DND-41 (cell line): Measurements from ENCODE around the gene ACAP1.
A peak's percentile ranks its signal among the peaks of the same experiment; 100 is the strongest.

Source experiments
- ATAC-seq: fragments of 200-7000 bp; cut with Tn5 transposase; 3 replicates; pipeline ENCODE4 v1.9.1; 2021; ENCODE audit warnings: low read depth; ENCODE audit not compliant: insufficient read depth
- DNase-seq: peaks from one replicate; pipeline ENCODE4 v3.0.0-alpha.2; 2020
- H2AFZ ChIP-seq: 2 replicates; pipeline ENCODE4 v1.6.0; 2012; ENCODE audit warnings: low read depth, low read length
- H3K27ac ChIP-seq: 2 replicates; pipeline ENCODE4 v1.5.1; 2012; ENCODE audit warnings: low read length, inconsistent platforms
- H3K27me3 ChIP-seq: fragments of 200-600 bp; sonication (generic); 2 replicates; pipeline ENCODE4 v1.6.0; 2012; ENCODE audit warnings: low read length, mild to moderate bottlenecking, inconsistent platforms; ENCODE audit not compliant: insufficient read depth, poor library complexity
- H3K36me3 ChIP-seq: 2 replicates; pipeline ENCODE4 v1.5.1; 2012; ENCODE audit warnings: low read length, inconsistent platforms; ENCODE audit not compliant: insufficient read depth
- H3K4me1 ChIP-seq: 2 replicates; pipeline ENCODE4 v1.5.1; 2012; ENCODE audit warnings: mild to moderate bottlenecking, low read length; ENCODE audit not compliant: insufficient read depth
- H3K4me2 ChIP-seq: 2 replicates; pipeline ENCODE4 v1.6.0; 2012; ENCODE audit warnings: mild to moderate bottlenecking, moderate library complexity, low read length, inconsistent platforms; ENCODE audit not compliant: insufficient read depth
- H3K4me3 ChIP-seq, 2 experiments: fragments of 200-600 bp in 1 of 2; shearing (Covaris generic) in 1 of 2; 2 replicates each; pipeline ENCODE4 v1.5.1; 2012 to 2016; ENCODE audit warnings: inconsistent platforms in 2 of 2, low read length in 2 of 2, mild to moderate bottlenecking in 2 of 2, low read depth in 1 of 2, moderate library complexity in 1 of 2
- H3K79me2 ChIP-seq: 2 replicates; pipeline ENCODE4 v1.6.0; 2012; ENCODE audit warnings: low read length, inconsistent platforms; ENCODE audit not compliant: insufficient read depth
- H3K9ac ChIP-seq: 2 replicates; pipeline ENCODE4 v1.6.0; 2012; ENCODE audit warnings: low read depth, mild to moderate bottlenecking, inconsistent platforms, low read length, moderate library complexity
- H3K9me3 ChIP-seq: 2 replicates; pipeline ENCODE4 v1.5.1; 2012; ENCODE audit warnings: low read length, moderate library complexity, mild to moderate bottlenecking, inconsistent platforms; ENCODE audit not compliant: insufficient read depth, severe bottlenecking
- H4K20me1 ChIP-seq: 2 replicates; pipeline ENCODE4 v1.6.0; 2012; ENCODE audit warnings: low read length; ENCODE audit not compliant: insufficient read depth
- CTCF ChIP-seq: IDR thresholded peaks from 2 replicates; pipeline ENCODE4 v1.5.1; 2012; ENCODE audit warnings: borderline replicate concordance, low read length, moderate library complexity, mild to moderate bottlenecking; ENCODE audit not compliant: poor library complexity, severe bottlenecking; ENCODE audit errors: extremely low read depth
- EZH2 ChIP-seq: IDR thresholded peaks from 3 replicates; pipeline ENCODE4 v1.6.1; 2012; ENCODE audit warnings: borderline replicate concordance, low read depth, mild to moderate bottlenecking, moderate library complexity, low read length, inconsistent platforms; ENCODE audit not compliant: severe bottlenecking

The ACAP1 gene

GRCh38 chr17:7293159-7293558, 43.2 kb upstream of the ACAP1 start:
- Histone ChIP-seq H3K4me2 (no peak overlapping the region), H3K4me1 (peaks cover 16% of the 10 kb centered on the region), H3K9ac (no peak overlapping the region), H3K4me3 (no peak overlapping the region), H3K27me3 (peaks cover 36% of the 10 kb centered on the region), H4K20me1 (0 out of 2 replicates have a peak, but pooled peaks cover 4% of the 10 kb centered on the region), H3K36me3 (no peaks in the 10 kb centered on the region), H3K27ac (no peak overlapping the region), H3K9me3 (no peaks in the 10 kb centered on the region), H3K79me2 (no peaks in the 10 kb centered on the region), H2AFZ (no peak overlapping the region)
- ATAC-seq (no peak), DNase-seq (no peak)
- TF ChIP-seq CTCF (no peak), EZH2 (no peak)

GRCh38 chr17:7293816-7294613, 42.3 kb upstream of the ACAP1 start:
- peaks cover 36% of the 10 kb centered on the region for H3K27me3 ChIP-seq
- H4K20me1 ChIP-seq, result 0 out of 2 replicates have a peak, but pooled peaks cover 4% of the 10 kb centered on the region
- no peak overlapping the region for H3K9ac ChIP-seq
- DNase-seq (no peak), ATAC-seq (no peak)
- peaks cover 16% of the 10 kb centered on the region for H3K4me1 ChIP-seq
- H3K4me3 ChIP-seq, result no peak overlapping the region
- H3K27ac ChIP-seq, result no peak overlapping the region
- no peaks in the 10 kb centered on the region for H3K79me2 ChIP-seq
- H3K4me2 ChIP-seq, result no peak overlapping the region
- H3K9me3 ChIP-seq, result no peaks in the 10 kb centered on the region
- no peaks in the 10 kb centered on the region for H3K36me3 ChIP-seq
- no peak overlapping the region for H2AFZ ChIP-seq
- TF ChIP-seq EZH2 (no peak), CTCF (no peak)

- ATAC-seq, result peak; percentile 49
- no peak within 1 kb of the TSS for H2AFZ ChIP-seq
These were observed 41.6 kb upstream of the ACAP1 start, which contains the start of gene YBX2 for GRCh38 chr17:7294614-7295153. YBX2 (minus strand) TSS chr17:7294639; CDS start chr17:7294500, 139 bp downstream.

More at GRCh38 chr17:7294614-7295153, 41.6 kb upstream of the ACAP1 start, which contains the start of gene YBX2:
- H3K36me3 ChIP-seq, result no peaks in the 10 kb centered on the region
- peaks cover 16% of the 10 kb centered on the region for H3K4me1 ChIP-seq
- 0 out of 2 replicates have a peak, but pooled peaks cover 4% of the 10 kb centered on the region for H4K20me1 ChIP-seq
- no peaks in the 10 kb centered on the region for H3K9me3 ChIP-seq
- peak; percentile 62 for DNase-seq
- no peak within 1 kb of the TSS for H3K9ac ChIP-seq
- H3K27ac ChIP-seq, result no peak within 1 kb of the TSS
- no peaks in the 10 kb centered on the region for H3K79me2 ChIP-seq
- no peak within 1 kb of the TSS for H3K4me2 ChIP-seq
- peaks cover 36% of the 10 kb centered on the region for H3K27me3 ChIP-seq
- TF ChIP-seq EZH2 (no peak), CTCF (no peak)
- no peak within 1 kb of the TSS for H3K4me3 ChIP-seq
